Nucleus accumbens (tissue), 56 donors: ENCODE results near the gene RDH16.
"Not testable (repeated sequence)": the region's sequence is repeated elsewhere in the genome, so short reads cannot be mapped to it uniquely, and the experiment has no call there.

Experiments
- DNase-seq, 56 donors: peaks; one replicate each; lab custom pipeline; 2025; lab: John Stamatoyannopoulos, UW

RDH16 gene

DNA sequence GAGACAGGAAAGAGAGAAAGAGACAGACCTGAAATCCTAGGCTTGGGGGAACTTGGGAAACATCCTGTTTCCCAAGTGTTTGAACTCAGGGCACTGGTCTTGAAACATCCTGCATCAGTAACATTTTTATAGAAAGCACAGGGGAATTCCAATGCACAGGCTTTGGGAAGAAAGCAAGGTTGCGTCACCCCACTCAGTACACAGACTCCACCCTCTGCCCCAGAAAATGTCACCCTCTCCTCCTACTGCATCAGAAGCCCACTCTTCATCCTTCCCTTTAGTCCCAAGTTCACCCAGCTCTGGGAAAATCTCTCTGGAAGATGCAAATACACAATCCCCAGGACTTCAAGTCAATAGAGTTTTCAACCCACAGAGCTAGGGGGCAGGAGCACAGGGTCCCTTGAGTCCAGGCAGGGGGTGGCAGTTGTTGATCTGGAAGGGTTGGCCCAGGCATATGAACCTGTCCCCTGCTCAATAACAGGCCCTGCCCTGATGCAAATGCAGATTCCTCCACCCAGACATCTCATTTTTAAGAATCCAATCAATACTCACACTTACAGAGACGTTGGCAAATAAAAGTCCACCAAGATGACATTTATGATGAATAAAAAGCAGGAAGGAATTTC is 1.7 kb downstream of the RDH16 start:
- no peak for DNase-seq

DNA sequence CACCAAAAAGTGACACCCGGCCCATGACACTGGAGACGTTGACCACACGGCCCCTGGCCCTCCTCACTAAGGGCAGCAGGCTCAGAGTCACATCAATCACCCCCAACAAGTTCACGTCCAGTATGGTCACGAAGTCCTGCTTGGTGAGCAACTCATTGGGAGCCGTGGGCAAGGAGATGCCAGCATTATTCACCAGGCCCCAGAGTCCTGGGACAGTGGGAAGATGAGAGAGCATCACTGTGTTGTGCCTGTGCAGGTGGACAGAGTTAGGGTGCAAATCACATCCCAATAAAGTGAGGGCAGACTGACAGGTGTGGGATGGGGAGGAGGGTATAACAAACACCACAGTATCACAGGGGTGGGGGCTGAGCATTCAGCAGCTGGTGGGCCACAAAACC is 2.5 kb downstream of the RDH16 start:
- DNase-seq, result no peak

DNA sequence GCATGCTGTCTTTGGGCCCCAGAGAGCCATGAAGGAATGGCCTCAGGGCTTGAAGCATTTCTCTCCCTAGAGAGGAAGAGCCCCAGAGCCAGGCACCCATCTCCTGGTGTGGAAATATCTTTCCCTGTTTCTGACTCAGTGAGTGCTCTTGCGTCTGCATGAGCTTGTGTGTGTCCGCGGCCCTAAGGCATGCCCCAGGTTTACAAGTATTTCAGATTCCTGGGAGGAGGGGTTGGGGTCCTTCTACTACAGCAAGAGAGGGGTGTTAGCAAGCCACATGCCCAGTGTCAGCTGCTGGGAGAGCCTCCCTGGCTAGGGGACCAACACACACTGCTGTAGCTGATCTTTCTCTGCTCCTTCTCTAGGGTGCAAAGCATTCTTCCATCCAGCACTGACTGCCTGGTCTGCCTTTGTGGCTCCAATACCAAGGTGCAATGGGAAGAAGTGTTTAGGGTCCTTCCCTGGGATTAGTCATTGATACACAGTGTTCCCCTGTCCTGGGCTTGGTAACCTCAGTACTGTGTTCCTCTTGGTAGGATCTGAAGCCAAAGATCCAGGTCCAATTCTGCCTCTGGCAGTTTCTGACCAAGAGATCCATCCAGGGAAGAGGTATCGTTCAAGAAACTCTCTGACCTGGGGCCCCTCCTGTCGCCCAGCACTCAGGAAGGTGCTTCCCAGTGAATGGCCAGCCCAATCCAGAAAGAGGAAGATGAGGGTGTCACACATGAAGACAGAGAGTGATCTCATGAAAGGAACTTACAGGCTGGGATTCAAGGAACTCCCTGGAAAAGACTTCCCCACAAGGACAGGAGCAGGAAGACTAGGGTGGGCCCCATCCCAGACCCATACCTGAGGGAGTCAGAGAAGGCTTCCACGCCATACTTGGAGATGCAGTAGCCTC is 3.1 kb downstream of the RDH16 start:
- DNase-seq, result no peak

DNA sequence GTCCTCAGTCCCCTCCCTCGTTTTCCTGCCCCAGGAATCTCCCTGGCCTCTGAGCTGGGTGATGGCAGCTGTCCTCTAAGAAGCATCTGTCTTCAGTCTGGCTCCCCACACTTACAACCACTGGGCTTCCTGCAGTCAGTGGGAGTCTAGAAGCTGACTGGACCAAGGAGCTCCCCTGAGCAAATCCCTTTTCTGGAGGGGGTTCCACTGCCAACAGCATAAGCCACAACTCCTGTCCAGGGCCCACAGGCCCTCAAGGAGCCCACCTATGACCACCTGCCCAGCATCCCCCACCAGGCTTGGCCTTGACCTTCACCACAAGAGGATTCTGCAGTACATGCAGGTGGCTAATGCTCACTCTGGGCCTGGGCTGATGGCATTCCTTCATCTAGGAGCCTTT is 4.1 kb downstream of the RDH16 start:
- no peak for DNase-seq

DNA sequence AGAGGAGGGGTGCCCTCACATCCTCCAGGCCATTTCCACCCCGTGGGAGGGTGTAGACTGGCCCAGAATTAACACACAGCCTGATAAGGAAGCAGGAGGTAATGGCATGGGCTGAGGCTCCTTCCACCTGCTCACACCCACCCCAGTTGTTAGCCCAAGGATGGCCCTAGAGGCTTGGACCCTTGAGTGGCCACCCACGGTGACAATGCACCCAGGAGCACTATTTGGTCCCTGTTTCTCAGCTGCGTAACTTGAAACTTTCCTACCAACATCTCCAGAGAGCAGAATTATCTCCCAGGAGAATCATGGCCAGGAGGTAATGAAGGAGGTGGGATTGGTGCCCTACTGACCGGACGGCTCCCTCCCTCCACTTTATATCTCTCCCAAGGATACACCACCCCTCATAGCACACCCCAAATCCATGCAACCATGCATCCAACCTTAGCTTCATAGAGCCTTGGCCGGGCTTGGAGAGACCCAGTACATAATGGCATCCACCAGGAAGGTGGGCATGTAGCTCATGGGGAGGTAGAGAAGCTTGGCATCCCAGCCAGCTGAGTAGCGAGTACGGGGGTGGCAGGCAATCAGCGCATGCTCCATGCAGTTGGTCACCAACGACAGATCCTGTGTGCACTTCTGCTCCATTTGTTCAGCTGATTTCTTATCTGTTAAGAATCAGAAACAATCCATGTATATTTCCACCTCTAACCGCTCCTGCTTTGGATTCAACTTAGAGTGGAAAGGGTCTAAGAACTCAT is 5.6 kb downstream of the RDH16 start:
- DNase-seq, result no peak

DNA sequence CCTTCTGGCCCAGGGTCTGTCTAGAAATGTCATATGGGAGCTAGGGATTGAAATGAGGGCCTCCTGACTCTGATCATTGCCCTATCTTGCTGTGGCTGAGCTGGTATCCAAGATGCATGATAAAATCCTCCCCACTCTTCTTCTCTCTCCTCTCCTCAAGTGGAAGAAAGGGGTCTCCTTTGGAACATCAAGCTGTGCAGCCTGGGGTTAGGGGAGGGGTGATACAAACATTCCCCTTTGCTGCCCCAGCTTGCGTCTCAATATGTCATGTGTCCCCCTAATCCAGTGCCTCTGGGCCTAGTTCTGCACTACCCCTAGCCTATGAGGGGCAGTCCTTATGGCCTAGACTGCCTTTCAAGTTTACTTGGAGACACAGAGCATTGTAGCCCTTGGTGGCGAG is 8.5 kb downstream of the RDH16 start:
- DNase-seq, result no peak

DNA sequence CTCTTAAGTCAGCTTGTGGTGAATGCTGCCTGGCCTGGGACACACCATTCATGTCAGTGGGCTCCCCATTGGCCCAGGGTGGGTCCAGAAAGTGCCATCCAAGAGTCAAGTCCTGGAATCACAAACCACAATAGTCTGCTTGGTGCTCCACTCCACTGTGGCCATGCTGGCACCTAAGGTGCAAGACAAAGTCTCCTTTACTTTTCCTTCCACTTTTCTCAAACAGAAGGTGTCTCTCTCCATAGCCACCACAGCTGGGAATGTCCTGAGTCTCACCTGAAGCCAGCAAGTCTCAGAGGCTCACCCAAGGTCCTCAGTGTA is 9.0 kb downstream of the RDH16 start:
- DNase-seq, result no peak

DNA sequence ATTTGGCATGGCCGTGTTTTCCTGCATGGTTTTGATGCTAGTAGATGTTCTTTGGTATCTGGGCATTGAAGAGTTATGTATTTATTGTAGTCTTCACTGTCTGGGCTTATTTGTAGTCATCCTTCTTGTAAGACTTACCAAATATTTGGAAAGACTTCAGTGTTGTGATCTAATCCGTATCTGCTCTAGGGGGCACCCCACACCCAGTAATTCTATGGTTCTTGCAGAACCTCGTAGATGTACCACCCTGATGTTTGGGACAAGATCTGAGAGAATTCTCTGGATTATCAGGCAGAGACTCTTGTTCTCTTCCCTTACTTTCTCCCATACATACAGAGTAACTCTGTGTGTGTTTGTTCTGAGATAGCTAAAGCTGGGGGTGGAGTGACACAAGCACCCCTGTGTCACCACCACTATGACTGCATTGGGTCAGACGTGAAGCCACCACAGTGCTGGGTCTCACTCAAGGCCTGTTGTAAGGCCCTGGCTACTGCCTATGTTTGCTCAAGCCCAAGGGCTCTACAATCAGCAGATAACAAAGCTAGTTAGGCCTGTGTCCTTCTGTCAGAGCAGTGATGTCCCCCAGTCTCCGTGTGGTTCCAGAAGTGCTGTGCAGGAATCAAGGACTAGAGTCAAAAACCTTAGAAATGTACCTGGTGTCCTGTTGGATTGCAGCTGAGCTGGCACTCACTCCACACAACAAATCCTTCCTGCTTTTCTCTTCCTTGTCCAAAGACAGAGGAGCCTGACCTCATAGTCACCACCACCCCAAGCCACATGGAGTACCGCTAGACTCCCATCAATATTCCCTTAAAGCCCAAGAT is 9.6 kb downstream of the RDH16 start:
- no peak for DNase-seq

DNA sequence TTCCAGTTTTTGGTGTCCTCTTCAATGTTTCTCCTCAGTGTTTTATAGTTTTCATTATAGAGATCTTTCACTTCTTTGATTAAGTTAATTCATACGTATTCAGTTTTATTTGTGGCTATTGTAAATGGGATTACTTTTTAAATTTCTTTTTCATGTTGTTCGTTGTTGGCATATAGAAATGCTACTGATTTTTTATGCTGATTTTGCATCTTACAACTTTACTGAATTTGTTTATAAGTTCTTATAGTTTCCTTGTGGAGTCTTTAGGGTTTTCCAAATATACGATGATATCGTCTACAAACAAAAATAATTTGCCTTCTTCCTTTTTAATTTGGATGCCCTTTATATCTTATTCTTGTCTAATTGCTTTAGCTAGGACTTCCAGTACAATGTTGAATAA is 13.5 kb downstream of the RDH16 start:
- no peak for DNase-seq

DNA sequence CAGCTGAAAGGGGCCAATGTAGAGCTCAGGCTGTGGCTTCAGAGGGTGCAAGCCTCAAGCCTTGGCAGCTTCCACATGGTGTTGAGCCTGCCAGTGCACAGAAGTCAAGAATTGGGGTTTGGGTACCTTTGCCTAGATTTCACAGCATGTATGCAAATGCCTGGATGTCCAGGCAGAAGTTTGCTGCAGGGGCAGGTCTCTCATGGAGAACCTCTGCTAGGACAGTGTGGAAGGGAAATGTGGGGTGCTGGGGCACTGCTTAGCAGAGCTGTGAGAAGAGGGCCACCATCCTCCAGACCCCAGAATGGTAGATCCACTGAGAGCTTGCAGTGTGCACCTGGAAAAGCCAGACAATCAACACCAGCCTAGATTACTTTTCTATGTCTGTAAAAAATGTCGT is 14.0 kb downstream of the RDH16 start:
- not testable (repeated sequence) for DNase-seq

DNA sequence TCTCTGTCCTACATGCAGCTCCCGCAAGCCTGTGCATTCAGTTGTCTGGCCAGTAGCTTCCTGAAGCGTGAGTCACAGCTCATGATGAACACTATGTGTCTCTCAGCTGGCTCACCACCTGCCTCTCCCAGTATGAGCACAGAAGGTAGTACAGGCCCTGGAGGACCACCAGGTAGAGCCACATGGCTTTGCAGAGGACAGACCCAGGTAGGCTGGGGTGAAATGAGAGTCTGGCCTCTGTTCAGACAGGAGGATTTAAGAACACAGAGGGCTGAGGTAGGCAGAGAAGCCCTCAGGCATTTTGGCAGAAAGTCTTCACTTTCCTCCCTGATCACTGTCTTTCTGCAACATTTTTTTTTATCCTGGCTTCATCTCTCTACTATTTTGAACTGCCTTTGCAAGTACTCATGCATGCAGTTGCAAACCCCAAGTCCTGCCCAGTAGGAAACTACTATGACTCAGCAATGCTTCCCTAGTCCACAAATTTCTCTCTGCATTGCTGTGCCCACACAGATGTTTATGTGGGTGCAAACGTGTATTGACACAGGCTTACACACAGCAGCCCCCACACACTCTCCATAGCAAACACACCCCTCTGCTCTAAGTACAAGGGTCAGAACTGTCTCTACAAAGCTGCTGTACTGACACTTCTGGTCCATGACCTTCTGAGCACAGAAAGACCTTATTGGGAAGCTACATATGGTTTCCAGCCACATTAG is 15.9 kb downstream of the RDH16 start:
- DNase-seq, result no peak

DNA sequence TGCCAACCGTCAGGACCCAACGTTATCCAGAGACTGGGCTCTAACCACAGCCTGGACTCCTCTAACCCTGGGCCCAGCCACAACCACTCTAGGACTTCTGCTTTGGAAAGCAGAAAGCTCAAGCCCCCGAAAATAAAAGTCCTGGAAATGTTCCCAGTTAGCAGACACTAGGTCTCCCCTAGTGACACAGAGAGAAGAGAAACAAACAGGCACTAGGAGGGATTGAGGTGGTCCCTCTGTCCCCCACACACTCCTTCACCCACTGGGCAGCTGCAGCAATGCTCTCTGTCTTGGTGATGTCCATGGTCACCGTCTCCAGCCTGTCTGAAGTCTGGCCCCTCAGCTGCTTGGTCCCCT is 16.5 kb downstream of the RDH16 start:
- DNase-seq, result not testable (repeated sequence)

DNA sequence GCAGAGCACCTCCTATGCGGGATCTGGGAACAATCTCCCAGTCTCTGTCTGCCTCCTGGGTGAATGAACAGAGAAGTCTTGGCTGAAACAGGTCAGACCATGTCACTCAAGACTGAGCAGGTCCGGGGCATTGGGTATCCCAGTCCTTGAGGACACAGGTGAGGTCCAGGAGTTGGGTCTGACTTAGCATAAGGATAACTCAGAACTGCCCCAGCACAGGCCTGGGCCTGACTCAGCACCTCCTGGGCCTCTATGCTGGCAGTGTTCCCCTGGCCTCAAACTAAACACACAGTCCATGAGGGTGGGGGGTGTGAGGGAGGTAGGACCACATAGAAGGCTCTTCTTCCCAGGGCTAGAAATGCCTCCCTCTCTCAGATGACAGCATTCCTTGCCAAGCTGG is 21.7 kb downstream of the RDH16 start:
- DNase-seq, result no peak

DNA sequence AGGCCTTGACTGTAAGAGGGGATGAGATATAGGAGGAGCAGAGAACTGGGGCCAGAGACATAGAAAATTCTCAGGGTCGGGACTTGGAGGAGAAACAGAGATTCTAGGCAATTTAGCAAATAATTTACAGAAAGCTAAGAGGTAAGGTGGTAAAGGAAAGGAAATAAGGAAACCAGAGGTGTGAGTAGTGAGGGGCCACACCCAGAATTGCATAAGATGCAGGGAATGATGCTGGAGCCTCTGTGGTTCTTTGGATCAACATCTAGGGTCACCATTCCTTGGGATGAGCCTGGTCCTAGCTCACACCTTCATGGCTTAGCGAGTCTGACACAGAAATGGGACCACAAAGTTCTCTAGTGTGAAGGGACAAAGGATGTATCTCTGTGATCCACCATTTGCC is 22.3 kb downstream of the RDH16 start:
- DNase-seq, result no peak

DNA sequence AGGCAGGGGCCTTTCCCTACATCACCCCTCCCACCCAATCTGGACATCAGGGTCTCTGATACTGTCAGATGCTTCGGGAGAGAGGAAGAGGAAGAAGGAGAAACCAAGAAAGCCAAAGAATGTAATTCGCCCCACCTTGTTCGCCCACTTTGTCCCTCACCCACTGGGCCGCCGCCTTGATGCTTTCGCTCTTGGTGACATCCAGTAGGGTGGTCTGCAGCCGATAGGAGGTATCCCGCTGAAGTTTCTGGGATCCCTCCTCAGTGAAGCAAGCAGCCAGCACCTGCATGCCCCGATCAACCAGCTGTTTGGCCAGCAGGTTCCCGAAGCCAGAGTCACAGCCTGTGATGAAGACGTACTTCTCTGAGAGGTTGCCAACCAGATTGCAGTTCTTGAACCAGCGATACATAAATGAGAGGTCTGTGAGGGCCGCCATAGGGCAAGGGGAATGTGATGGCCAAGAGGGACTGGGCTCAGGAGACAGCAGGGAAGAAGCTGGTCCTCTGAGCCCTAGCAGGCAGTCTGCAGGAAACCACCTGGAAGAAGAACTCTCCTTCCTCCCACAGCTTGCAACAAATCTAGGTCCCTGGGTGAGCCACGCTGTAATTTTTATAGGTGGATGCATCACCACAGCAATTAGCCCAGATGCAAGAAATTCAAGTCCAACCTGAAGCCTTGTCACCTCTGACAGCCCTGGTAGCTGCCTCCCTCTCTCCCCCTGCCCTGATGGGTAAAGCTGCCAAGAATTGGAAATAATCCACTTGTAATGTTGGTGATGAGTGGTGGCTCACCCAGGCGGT is 23.4 kb downstream of the RDH16 start, which contains the start of gene SDR9C7:
Gene SDR9C7, minus strand, starts transcription at position 583 of the 800 bp plus-strand sequence. Its CDS starts 147 bp downstream, at position 436.
- DNase-seq, result no peak

DNA sequence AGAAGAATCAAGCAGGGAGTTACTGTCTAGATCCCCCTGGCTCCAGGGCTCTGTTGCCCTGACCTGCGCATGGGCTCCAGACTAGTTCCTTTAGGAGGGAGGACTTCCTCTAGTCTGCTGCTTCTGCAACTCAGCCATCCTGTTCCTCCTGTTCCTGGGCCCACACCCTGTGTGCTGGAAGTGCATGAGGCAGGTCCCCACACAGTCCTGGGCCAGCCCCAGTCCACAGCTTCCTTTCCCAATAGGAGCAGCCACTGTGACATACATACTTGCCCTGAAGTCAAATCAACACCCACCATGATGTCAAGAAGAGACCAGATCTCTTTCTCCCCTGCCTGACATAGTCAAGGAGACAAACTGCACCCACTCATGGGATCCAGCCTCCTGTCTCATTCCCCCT is 24.5 kb downstream of the RDH16 start:
- peak in 1 of 56 donors; percentile 2 for DNase-seq

DNA sequence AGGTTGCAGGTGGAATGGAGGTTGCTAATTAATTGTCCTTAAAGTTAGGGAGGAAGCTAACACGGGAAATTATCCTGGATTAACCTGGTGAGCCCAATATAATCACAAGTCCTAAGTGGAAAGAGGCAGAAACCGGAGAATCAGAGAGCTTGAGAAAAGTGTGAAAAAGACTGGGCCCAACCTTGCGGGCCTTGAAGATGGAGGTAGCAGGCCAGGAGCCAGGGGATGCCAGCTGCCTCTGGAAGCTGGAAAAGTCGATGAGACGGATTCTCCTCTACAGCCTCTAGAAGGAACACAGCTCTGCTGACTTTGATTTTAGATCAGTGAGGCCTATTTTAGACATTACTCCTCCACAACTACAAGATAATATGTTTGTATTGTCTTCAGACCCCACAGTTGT is 25.3 kb downstream of the RDH16 start:
- DNase-seq, result no peak

DNA sequence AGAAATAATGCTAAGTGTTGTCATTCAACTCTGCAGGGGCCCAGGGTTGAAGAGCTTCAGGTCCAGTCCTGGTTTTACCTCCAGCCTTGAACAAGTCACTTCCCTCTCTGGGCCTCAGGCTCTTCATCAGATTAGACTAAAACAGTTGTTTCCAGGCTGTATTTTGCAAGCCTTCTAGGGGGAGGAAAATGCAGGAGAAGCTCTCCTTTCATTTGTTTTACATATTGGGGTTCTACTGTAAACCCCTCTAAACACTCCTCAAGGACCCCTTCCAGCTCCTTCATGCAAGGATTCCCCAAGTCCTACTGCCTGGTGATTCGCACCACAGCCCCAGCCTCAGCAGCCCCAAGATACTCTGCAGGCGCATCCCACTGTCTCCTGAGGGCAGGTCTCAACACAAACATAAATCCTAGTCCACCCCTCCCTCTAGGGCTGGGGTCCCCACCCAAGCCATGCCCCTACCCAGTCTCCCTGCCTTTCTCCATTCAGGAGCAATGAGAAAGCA is 25.9 kb downstream of the RDH16 start:
- peak in 1 of 56 donors; percentile 1 for DNase-seq

DNA sequence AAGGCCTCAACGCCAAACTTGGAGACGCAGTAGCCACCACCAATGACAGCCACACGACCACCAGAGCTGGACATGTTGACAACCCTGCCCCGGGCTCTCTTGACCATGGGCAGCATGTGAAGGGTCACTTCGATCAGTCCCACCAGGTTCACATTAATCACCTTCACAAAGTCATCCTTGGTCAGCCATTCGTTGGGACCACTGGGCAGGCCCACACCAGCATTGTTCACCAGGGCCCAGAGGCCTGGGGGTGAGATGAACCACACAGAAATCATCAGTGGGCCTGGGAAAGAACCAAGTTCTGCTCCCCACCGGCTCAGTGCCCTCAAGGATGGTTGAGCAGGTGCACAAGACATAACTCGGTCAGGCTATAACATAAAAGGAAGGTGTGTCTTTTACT is 27.2 kb downstream of the RDH16 start:
- no peak for DNase-seq
